Right atrium auricular region (tissue), 2 donors: ENCODE measurements around the gene TCF23. TPM values are rescaled to one million over a fixed set of nuclear protein-coding genes. Genes with fewer than 3 reads are reported as not detected.
"Not testable (repeated sequence)": the region's sequence is repeated elsewhere in the genome, so short reads cannot be mapped to it uniquely, and the experiment has no call there.

Source experiments
- DNase-seq: peaks from one replicate; pipeline ENCODE4 v3.0.0-alpha.2; 2019; ENCODE audit warnings: low spot score
- H3K27ac ChIP-seq, 2 donors: fragments of 200-600 bp; sonication (generic); 1 replicate in 1 of 2; 2 replicates in 1 of 2; pipeline ENCODE4 v1.5.1; 2016 to 2019
- H3K27me3 ChIP-seq, 2 donors: fragments of 200-600 bp; sonication (generic); one replicate each; pipeline versions ENCODE4 v1.5.1 to v1.6.0; 2017 to 2019
- H3K36me3 ChIP-seq: fragments of 200-600 bp; sonication (generic); one replicate; pipeline ENCODE4 v1.5.1; 2016
- H3K4me1 ChIP-seq, 2 donors: fragments of 200-600 bp; sonication (generic); one replicate each; pipeline versions ENCODE4 v1.5.1 to v1.6.0; 2017 to 2019
- H3K4me3 ChIP-seq, 2 donors: fragments of 200-600 bp; sonication (generic); 1 replicate in 1 of 2; 2 replicates in 1 of 2; pipeline ENCODE4 v1.5.1; 2017 to 2019; ENCODE audit warnings: mild to moderate bottlenecking in 1 of 2, moderate library complexity in 1 of 2
- H3K9me3 ChIP-seq, 2 donors: fragments of 200-600 bp; sonication (generic); one replicate each; pipeline ENCODE4 v1.5.1; 2019
- CTCF ChIP-seq, 2 donors: fragments of 200-600 bp; sonication (generic); IDR thresholded peaks; one replicate each; pipeline ENCODE4 v1.5.1; 2019; ENCODE audit warnings: antibody characterized with exemption in 2 of 2
- total RNA-seq, 2 donors: library from RNA; depleted of rRNA; stranded (reverse); fragments of >200 nt; gene quantifications; one replicate each; pipeline ENCODE4 v1.1.0, GENCODE V29; 2016

Gene TCF23
- total RNA-seq, 2 donors from 2014 or later = not detected

GRCh38 chr2:27164960-27165763 is 16.4 kb downstream of the TCF23 start:
- H3K27ac ChIP-seq = no peak overlapping the region
- no peaks in the 10 kb centered on the region for H3K9me3 ChIP-seq
- H3K27me3 ChIP-seq = no peaks in the 10 kb centered on the region
- H3K4me1 ChIP-seq = peaks cover 0 to 3% of the 10 kb centered on the region in 2 donors
- no peak overlapping the region for H3K4me3 ChIP-seq
- TF ChIP-seq CTCF (IDR thresholded peaks at IDR 0.05) = no peak
- no peaks in the 10 kb centered on the region for H3K36me3 ChIP-seq
- no peak for DNase-seq

GRCh38 chr2:27170581-27171337 is 22.0 kb downstream of the TCF23 start:
- Histone ChIP-seq H3K4me3 (no peak overlapping the region), H3K4me1 (peaks cover 0 to 6% of the 10 kb centered on the region in 2 donors), H3K36me3 (no peaks in the 10 kb centered on the region), H3K9me3 (no peaks in the 10 kb centered on the region), H3K27me3 (no peaks in the 10 kb centered on the region), H3K27ac (no peak overlapping the region)
- TF ChIP-seq CTCF (IDR thresholded peaks at IDR 0.05) = no peak
- DNase-seq = no peak

GRCh38 chr2:27171351-27171848 is 22.6 kb downstream of the TCF23 start:
- peaks cover 0 to 6% of the 10 kb centered on the region in 2 donors for H3K4me1 ChIP-seq
- no peak overlapping the region for H3K4me3 ChIP-seq
- H3K9me3 ChIP-seq = no peaks in the 10 kb centered on the region
- DNase-seq = no peak
- no peak for TF ChIP-seq CTCF (IDR thresholded peaks at IDR 0.05)
- H3K36me3 ChIP-seq = no peaks in the 10 kb centered on the region
- H3K27ac ChIP-seq = no peak overlapping the region
- no peaks in the 10 kb centered on the region for H3K27me3 ChIP-seq

GRCh38 chr2:27174638-27175037 is 25.8 kb downstream of the TCF23 start:
- DNase-seq = no peak
- peaks cover 0 to 6% of the 10 kb centered on the region in 2 donors for H3K4me1 ChIP-seq
- H3K27ac ChIP-seq = no peak overlapping the region
- no peak for TF ChIP-seq CTCF (IDR thresholded peaks at IDR 0.05)
- H3K27me3 ChIP-seq = no peaks in the 10 kb centered on the region
- no peak overlapping the region for H3K4me3 ChIP-seq
- H3K36me3 ChIP-seq = no peaks in the 10 kb centered on the region
- H3K9me3 ChIP-seq = no peaks in the 10 kb centered on the region

- H3K27me3 ChIP-seq = no peaks in the 10 kb centered on the region
- no peaks in the 10 kb centered on the region for H3K36me3 ChIP-seq
- no peak for DNase-seq
- no peaks in the 10 kb centered on the region for H3K9me3 ChIP-seq
- no peak for TF ChIP-seq CTCF (IDR thresholded peaks at IDR 0.05)
- H3K27ac ChIP-seq = no peak overlapping the region
- H3K4me3 ChIP-seq = no peak overlapping the region
- H3K4me1 ChIP-seq = peaks cover 0 to under 1% of the 10 kb centered on the region in 2 donors
Observed at GRCh38 chr2:27175330-27175729, 26.5 kb downstream of the TCF23 start.

GRCh38 chr2:27175781-27176180 is 27.0 kb downstream of the TCF23 start:
- not testable (repeated sequence) for H3K27me3 ChIP-seq, DNase-seq, H3K36me3 ChIP-seq, H3K9me3 ChIP-seq, H3K4me1 ChIP-seq, H3K4me3 ChIP-seq, H3K27ac ChIP-seq
